ENCODE results near the gene MDN1. TPM values are rescaled to one million over a fixed set of nuclear protein-coding genes. Genes with fewer than 3 reads are reported as not detected.

The MDN1 gene
- total RNA-seq, 2 experiments from 2014 or later: 39.1 to 40.2 TPM

- no peak for DNase-seq
- no peaks in the 10 kb centered on the region for H3K4me1 Mint-ChIP-seq (ENCODE audit: low read depth)
- POLR2A ChIA-PET: no interaction called here
- H3K4me3 Mint-ChIP-seq: no peak overlapping the region
- intact Hi-C loops (cut with micrococcal nuclease): no loop called here
- no peaks in the 10 kb centered on the region for H3K27me3 Mint-ChIP-seq
- H3K9me3 Mint-ChIP-seq: no peaks in the 10 kb centered on the region
- no peak overlapping the region for H3K27ac Mint-ChIP-seq
- CTCF ChIA-PET: no interaction called here
- peaks cover 51% of the 10 kb centered on the region for H3K36me3 Mint-ChIP-seq
Measured at GRCh38 chr6:89707766-89708165, 111.8 kb downstream of the MDN1 start.

- no peaks in the 10 kb centered on the region for H3K9me3 Mint-ChIP-seq
- peaks cover 45% of the 10 kb centered on the region for H3K36me3 Mint-ChIP-seq
- no peak overlapping the region for H3K4me3 Mint-ChIP-seq
- H3K4me1 Mint-ChIP-seq (ENCODE audit: low read depth): no peaks in the 10 kb centered on the region
- no peak overlapping the region for H3K27ac Mint-ChIP-seq
- ChIA-PET POLR2A (no interaction called here), CTCF (no interaction called here)
- no peak for DNase-seq
- intact Hi-C loops (cut with micrococcal nuclease): no loop called here
- no peaks in the 10 kb centered on the region for H3K27me3 Mint-ChIP-seq
Measured at GRCh38 chr6:89706121-89706520, 113.5 kb downstream of the MDN1 start.

GRCh38 chr6:89703292-89703691, 116.3 kb downstream of the MDN1 start:
- no peak for DNase-seq
- Mint-ChIP-seq H3K36me3 (peaks cover 42% of the 10 kb centered on the region), H3K4me3 (no peak overlapping the region), H3K27ac (no peak overlapping the region), H3K9me3 (no peaks in the 10 kb centered on the region), H3K4me1 (ENCODE audit: low read depth) (no peaks in the 10 kb centered on the region), H3K27me3 (no peaks in the 10 kb centered on the region)
- ChIA-PET CTCF (interaction anchor here (0.7 to 1.0 kb wide), 2 partner anchors 42 to 271 kb away, joined by 3 read pairs; partner anchors contain the start of gene ANKRD6), POLR2A (no interaction called here)
- intact Hi-C loops (cut with micrococcal nuclease): no loop called here

GRCh38 chr6:89702349-89702748, 117.2 kb downstream of the MDN1 start:
- no peaks in the 10 kb centered on the region for H3K4me1 Mint-ChIP-seq (ENCODE audit: low read depth)
- H3K9me3 Mint-ChIP-seq: no peaks in the 10 kb centered on the region
- ChIA-PET POLR2A (no interaction called here), CTCF (interaction anchor here (0.7 to 1.0 kb wide), 2 partner anchors 41 to 270 kb away, joined by 3 read pairs; partner anchors contain the start of gene ANKRD6)
- H3K4me3 Mint-ChIP-seq: no peak overlapping the region
- no peak for DNase-seq
- no peak overlapping the region for H3K27ac Mint-ChIP-seq
- no peaks in the 10 kb centered on the region for H3K27me3 Mint-ChIP-seq
- peaks cover 35% of the 10 kb centered on the region for H3K36me3 Mint-ChIP-seq
- intact Hi-C loops (cut with micrococcal nuclease): no loop called here

GRCh38 chr6:89695667-89696066, 123.9 kb downstream of the MDN1 start:
- Mint-ChIP-seq H3K27ac (no peak overlapping the region), H3K36me3 (peaks cover 49% of the 10 kb centered on the region), H3K4me1 (ENCODE audit: low read depth) (peaks cover 5% of the 10 kb centered on the region), H3K27me3 (no peaks in the 10 kb centered on the region), H3K4me3 (no peak overlapping the region), H3K9me3 (no peaks in the 10 kb centered on the region)
- intact Hi-C loops (cut with micrococcal nuclease): no loop called here
- CTCF ChIA-PET: no interaction called here
- no peak for DNase-seq
- POLR2A ChIA-PET: no interaction called here

- CTCF ChIA-PET: no interaction called here
- Mint-ChIP-seq H3K9me3 (no peaks in the 10 kb centered on the region), H3K4me1 (ENCODE audit: low read depth) (peaks cover 5% of the 10 kb centered on the region), H3K4me3 (no peak overlapping the region), H3K36me3 (peaks cover 48% of the 10 kb centered on the region), H3K27ac (no peak overlapping the region), H3K27me3 (no peaks in the 10 kb centered on the region)
- no peak for DNase-seq
- intact Hi-C loops (cut with micrococcal nuclease): no loop called here
- POLR2A ChIA-PET: no interaction called here
Measured at GRCh38 chr6:89694428-89694827, 125.2 kb downstream of the MDN1 start.

GRCh38 chr6:89693207-89693606, 126.4 kb downstream of the MDN1 start:
- intact Hi-C loops (cut with micrococcal nuclease): no loop called here
- Mint-ChIP-seq H3K4me1 (ENCODE audit: low read depth) (peaks cover 5% of the 10 kb centered on the region), H3K9me3 (no peaks in the 10 kb centered on the region), H3K4me3 (no peak overlapping the region), H3K27ac (no peak overlapping the region), H3K27me3 (no peaks in the 10 kb centered on the region), H3K36me3 (peaks cover 48% of the 10 kb centered on the region)
- CTCF ChIA-PET: no interaction called here
- DNase-seq: no peak
- POLR2A ChIA-PET: no interaction called here

GRCh38 chr6:89692256-89692655, 127.3 kb downstream of the MDN1 start:
- POLR2A ChIA-PET: no interaction called here
- intact Hi-C loops (cut with micrococcal nuclease): no loop called here
- Mint-ChIP-seq H3K9me3 (no peaks in the 10 kb centered on the region), H3K4me1 (ENCODE audit: low read depth) (peaks cover 5% of the 10 kb centered on the region), H3K27ac (no peak overlapping the region), H3K27me3 (no peaks in the 10 kb centered on the region), H3K4me3 (no peak overlapping the region), H3K36me3 (peaks cover 52% of the 10 kb centered on the region)
- CTCF ChIA-PET: no interaction called here
- no peak for DNase-seq

- Mint-ChIP-seq H3K36me3 (peaks cover 50% of the 10 kb centered on the region), H3K4me3 (no peak overlapping the region), H3K27ac (peak overlapping the region; percentile 30), H3K4me1 (ENCODE audit: low read depth) (peaks cover 5% of the 10 kb centered on the region), H3K27me3 (no peaks in the 10 kb centered on the region), H3K9me3 (no peaks in the 10 kb centered on the region)
- DNase-seq: no peak
- ChIA-PET CTCF (no interaction called here), POLR2A (no interaction called here)
- intact Hi-C loops (cut with micrococcal nuclease): no loop called here
Measured at GRCh38 chr6:89690944-89691324, 128.7 kb downstream of the MDN1 start.

GRCh38 chr6:89689732-89690131, 129.9 kb downstream of the MDN1 start:
- no peak for DNase-seq
- H3K36me3 Mint-ChIP-seq: peaks cover 54% of the 10 kb centered on the region
- CTCF ChIA-PET: no interaction called here
- peaks cover 5% of the 10 kb centered on the region for H3K4me1 Mint-ChIP-seq (ENCODE audit: low read depth)
- H3K9me3 Mint-ChIP-seq: no peaks in the 10 kb centered on the region
- no peak overlapping the region for H3K27ac Mint-ChIP-seq
- no peaks in the 10 kb centered on the region for H3K27me3 Mint-ChIP-seq
- POLR2A ChIA-PET: no interaction called here
- no peak overlapping the region for H3K4me3 Mint-ChIP-seq
- intact Hi-C loops (cut with micrococcal nuclease): no loop called here

GRCh38 chr6:89688328-89688727, 131.3 kb downstream of the MDN1 start:
- CTCF ChIA-PET: no interaction called here
- Mint-ChIP-seq H3K9me3 (no peaks in the 10 kb centered on the region), H3K36me3 (peaks cover 49% of the 10 kb centered on the region)

GRCh38 chr6:89685311-89685710, 134.3 kb downstream of the MDN1 start:
- intact Hi-C loops (cut with micrococcal nuclease): no loop called here
- DNase-seq: no peak
- H3K36me3 Mint-ChIP-seq: peaks cover 56% of the 10 kb centered on the region
- ChIA-PET POLR2A (no interaction called here), CTCF (no interaction called here)
- no peak overlapping the region for H3K27ac Mint-ChIP-seq
- no peaks in the 10 kb centered on the region for H3K4me1 Mint-ChIP-seq (ENCODE audit: low read depth)
- no peaks in the 10 kb centered on the region for H3K9me3 Mint-ChIP-seq
- no peak overlapping the region for H3K4me3 Mint-ChIP-seq
- no peaks in the 10 kb centered on the region for H3K27me3 Mint-ChIP-seq

More at GRCh38 chr6:89688328-89688727, 131.3 kb downstream of the MDN1 start:
- no peak for DNase-seq
- intact Hi-C loops (cut with micrococcal nuclease): no loop called here
- POLR2A ChIA-PET: no interaction called here
- Mint-ChIP-seq H3K4me1 (ENCODE audit: low read depth) (peaks cover 5% of the 10 kb centered on the region), H3K4me3 (no peak overlapping the region), H3K27ac (no peak overlapping the region), H3K27me3 (no peaks in the 10 kb centered on the region)

GRCh38 chr6:89682991-89683390, 136.6 kb downstream of the MDN1 start:
- Mint-ChIP-seq H3K9me3 (no peaks in the 10 kb centered on the region), H3K36me3 (peaks cover 55% of the 10 kb centered on the region), H3K27ac (no peak overlapping the region), H3K4me1 (ENCODE audit: low read depth) (no peaks in the 10 kb centered on the region), H3K27me3 (no peaks in the 10 kb centered on the region), H3K4me3 (no peak overlapping the region)
- no peak for DNase-seq
- CTCF ChIA-PET: no interaction called here
- intact Hi-C loops (cut with micrococcal nuclease): no loop called here
- POLR2A ChIA-PET: no interaction called here
